ENCODE data around the gene SHB. TPM values are rescaled to one million over a fixed set of nuclear protein-coding genes. Genes with fewer than 3 reads are reported as not detected.
A peak's percentile ranks its signal among the peaks of the same experiment; 100 is the strongest.

Gene SHB
- total and polyA plus RNA-seq, 2 donors (not counting 1 experiment from before 2014, with no cell fraction given) = 9.9 to 13.9 TPM

DNA sequence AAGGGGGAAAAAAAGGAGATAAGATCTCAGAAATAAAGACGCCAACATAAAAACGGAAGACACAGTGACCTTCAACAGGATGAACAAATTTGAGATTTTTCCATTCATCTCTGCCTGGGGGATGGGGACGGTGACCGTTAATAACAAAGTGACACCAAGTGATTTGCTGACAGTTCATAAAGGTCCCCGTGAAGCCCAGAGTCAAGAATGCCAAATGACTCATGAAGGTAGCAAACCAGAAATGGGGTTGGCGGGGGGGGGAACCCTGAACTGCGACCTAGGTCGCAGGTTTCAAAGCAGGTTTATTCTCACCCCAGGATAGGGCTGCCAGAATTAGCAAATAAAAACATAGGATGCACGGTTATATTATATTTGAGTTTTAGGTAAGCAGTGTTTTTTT lies 21.1 kb upstream of the SHB start:
- Histone ChIP-seq H3K27me3 (ENCODE audit: control insufficient read depth, insufficient read depth, low read length) (no peaks in the 10 kb centered on the region), H4K20me1 (ENCODE audit: control insufficient read depth, extremely low read depth, insufficient read depth, low read length) (no peaks in the 10 kb centered on the region), H3K27ac (ENCODE audit: insufficient read depth, low read length) (no peak overlapping the region), H3K4me1 (ENCODE audit: control insufficient read depth, extremely low read depth, insufficient read depth, low read length) (no peaks in the 10 kb centered on the region), H3K4me2 (ENCODE audit: extremely low read depth, insufficient read depth, low read length) (no peak overlapping the region), H3K9ac (ENCODE audit: insufficient read depth, low read length) (no peak overlapping the region), H3K9me3 (ENCODE audit: control insufficient read depth, insufficient read depth, low read depth, low read length) (no peaks in the 10 kb centered on the region), H3K79me2 (ENCODE audit: control insufficient read depth, insufficient read depth, low read length) (no peaks in the 10 kb centered on the region), H3K36me3 (ENCODE audit: control insufficient read depth, insufficient read depth, low read length) (no peaks in the 10 kb centered on the region), H2AFZ (ENCODE audit: low read length) (no peak overlapping the region), H3K4me3 (replicated peaks in 1 of 4; ENCODE audit: control extremely low read depth in 1 of 4, insufficient read depth in 1 of 4, low read depth in 3 of 4, low read length in 4 of 4) (no peak overlapping the region)
- DNase-seq (ENCODE audit: low read depth in 2 of 2) = no peak
- TF ChIP-seq, protein P1, sequence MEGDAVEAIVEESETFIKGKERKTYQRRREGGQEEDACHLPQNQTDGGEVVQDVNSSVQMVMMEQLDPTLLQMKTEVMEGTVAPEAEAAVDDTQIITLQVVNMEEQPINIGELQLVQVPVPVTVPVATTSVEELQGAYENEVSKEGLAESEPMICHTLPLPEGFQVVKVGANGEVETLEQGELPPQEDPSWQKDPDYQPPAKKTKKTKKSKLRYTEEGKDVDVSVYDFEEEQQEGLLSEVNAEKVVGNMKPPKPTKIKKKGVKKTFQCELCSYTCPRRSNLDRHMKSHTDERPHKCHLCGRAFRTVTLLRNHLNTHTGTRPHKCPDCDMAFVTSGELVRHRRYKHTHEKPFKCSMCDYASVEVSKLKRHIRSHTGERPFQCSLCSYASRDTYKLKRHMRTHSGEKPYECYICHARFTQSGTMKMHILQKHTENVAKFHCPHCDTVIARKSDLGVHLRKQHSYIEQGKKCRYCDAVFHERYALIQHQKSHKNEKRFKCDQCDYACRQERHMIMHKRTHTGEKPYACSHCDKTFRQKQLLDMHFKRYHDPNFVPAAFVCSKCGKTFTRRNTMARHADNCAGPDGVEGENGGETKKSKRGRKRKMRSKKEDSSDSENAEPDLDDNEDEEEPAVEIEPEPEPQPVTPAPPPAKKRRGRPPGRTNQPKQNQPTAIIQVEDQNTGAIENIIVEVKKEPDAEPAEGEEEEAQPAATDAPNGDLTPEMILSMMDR (conservative IDR thresholded peaks at IDR 0.05 in 1 of 2, IDR thresholded peaks at IDR 0.05 in 1 of 2; ENCODE audit: low read depth in 1 of 2, low read length in 2 of 2) = no peak
- TF ChIP-seq EZH2 (IDR thresholded peaks at IDR 0.05; ENCODE audit: low read length, missing control alignments) = no peak

DNA sequence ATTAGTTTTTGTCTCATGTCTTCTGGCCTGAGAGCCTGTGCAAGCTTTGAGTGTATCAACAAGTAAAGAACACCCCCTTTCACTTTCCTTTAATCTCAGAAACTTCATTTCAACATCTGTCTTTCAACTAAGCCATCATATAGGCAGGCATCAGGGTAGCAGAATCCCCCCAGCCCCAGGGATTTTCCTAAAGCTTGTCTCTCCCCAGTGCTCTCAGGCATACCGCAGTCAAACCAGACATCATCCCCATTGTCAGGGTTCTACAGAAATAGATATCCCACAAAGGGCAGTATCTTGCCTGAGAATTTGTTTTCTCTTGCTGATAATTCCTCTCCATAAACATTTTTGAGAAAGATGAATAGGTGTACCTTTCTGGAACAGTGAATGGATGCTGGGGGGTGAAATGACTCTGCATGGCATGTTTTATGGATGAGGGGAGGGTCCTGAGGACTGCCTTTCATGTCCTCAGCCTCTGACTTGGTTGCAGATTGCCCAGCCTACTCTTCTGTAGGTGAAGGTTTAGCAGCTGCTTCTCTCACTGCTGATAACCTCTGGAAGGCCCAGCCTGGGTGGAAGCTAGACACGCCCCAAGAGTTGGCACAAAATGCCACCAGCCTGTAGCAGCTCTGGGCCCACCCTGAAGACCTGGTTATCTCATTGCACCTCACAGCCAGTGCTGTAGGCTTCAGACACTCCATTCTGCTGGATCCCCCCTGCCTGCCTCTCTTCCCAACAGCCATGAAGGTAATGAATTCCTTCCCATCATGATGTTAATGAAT lies 20.5 kb upstream of the SHB start:
- no peak for DNase-seq (ENCODE audit: low read depth in 2 of 2)
- H3K9ac ChIP-seq (ENCODE audit: insufficient read depth, low read length) = no peak overlapping the region
- H3K27ac ChIP-seq (ENCODE audit: insufficient read depth, low read length) = no peak overlapping the region
- H3K79me2 ChIP-seq (ENCODE audit: control insufficient read depth, insufficient read depth, low read length) = no peaks in the 10 kb centered on the region
- no peak overlapping the region for H2AFZ ChIP-seq (ENCODE audit: low read length)
- H3K27me3 ChIP-seq (ENCODE audit: control insufficient read depth, insufficient read depth, low read length) = no peaks in the 10 kb centered on the region
- H3K4me3 ChIP-seq (replicated peaks in 1 of 4; ENCODE audit: control extremely low read depth in 1 of 4, insufficient read depth in 1 of 4, low read depth in 3 of 4, low read length in 4 of 4) = no peak overlapping the region
- no peaks in the 10 kb centered on the region for H3K4me1 ChIP-seq (ENCODE audit: control insufficient read depth, extremely low read depth, insufficient read depth, low read length)
- no peaks in the 10 kb centered on the region for H3K9me3 ChIP-seq (ENCODE audit: control insufficient read depth, insufficient read depth, low read depth, low read length)
- no peaks in the 10 kb centered on the region for H3K36me3 ChIP-seq (ENCODE audit: control insufficient read depth, insufficient read depth, low read length)
- no peaks in the 10 kb centered on the region for H4K20me1 ChIP-seq (ENCODE audit: control insufficient read depth, extremely low read depth, insufficient read depth, low read length)
- TF ChIP-seq EZH2 (IDR thresholded peaks at IDR 0.05; ENCODE audit: low read length, missing control alignments) = no peak
- TF ChIP-seq, protein P1 (conservative IDR thresholded peaks at IDR 0.05 in 1 of 2, IDR thresholded peaks at IDR 0.05 in 1 of 2; ENCODE audit: low read depth in 1 of 2, low read length in 2 of 2) = no peak
- H3K4me2 ChIP-seq (ENCODE audit: extremely low read depth, insufficient read depth, low read length) = no peak overlapping the region

DNA sequence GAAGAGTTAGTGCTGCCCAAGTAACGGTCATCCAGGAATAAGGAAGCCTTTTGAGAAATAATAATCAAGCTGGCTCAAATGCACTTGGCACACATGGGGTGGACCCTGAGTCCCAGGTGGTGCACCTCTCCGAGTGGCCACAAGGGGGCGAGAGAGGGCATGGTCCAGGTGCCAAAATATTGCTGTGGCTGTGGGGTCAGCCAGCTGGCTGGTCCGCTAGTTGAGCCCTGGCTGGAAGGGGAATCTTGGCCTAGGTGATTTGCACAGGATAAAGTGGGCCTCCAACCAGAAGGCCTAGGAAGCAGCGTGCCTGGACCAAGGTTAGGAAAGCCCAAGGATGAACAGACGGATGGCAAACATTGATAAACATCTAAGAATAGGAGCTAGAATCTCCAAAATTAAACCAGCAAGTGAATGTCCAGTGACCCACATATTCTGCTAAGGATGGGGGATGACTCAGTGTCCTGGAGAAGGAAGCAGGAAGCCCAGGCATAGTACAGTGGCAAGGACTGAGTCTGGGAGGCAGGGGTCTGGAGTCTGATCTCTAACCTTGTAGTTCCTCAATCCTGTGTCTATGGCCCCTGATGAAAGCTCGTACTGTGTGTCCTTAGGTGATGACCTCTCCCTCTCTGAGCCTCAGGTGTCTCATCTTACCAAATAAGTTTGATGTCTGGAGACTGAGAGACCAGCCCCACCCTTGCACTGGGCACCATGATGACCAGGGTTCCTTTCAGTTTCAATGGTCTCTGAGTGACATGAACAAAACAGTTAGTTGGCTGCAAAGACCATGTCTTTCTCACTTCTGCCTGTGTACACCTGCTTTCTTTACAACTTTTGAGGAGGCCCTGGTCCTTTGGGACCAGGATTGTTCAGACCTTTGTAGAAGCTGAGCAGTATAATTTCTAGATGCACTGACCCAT lies 19.2 kb upstream of the SHB start:
- Histone ChIP-seq H3K4me1 (ENCODE audit: control insufficient read depth, extremely low read depth, insufficient read depth, low read length) (no peaks in the 10 kb centered on the region), H2AFZ (ENCODE audit: low read length) (no peak overlapping the region), H3K27me3 (ENCODE audit: control insufficient read depth, insufficient read depth, low read length) (no peaks in the 10 kb centered on the region), H3K4me3 (replicated peaks in 1 of 4; ENCODE audit: control extremely low read depth in 1 of 4, insufficient read depth in 1 of 4, low read depth in 3 of 4, low read length in 4 of 4) (no peak overlapping the region), H4K20me1 (ENCODE audit: control insufficient read depth, extremely low read depth, insufficient read depth, low read length) (no peaks in the 10 kb centered on the region), H3K79me2 (ENCODE audit: control insufficient read depth, insufficient read depth, low read length) (no peaks in the 10 kb centered on the region), H3K9ac (ENCODE audit: insufficient read depth, low read length) (no peak overlapping the region), H3K36me3 (ENCODE audit: control insufficient read depth, insufficient read depth, low read length) (no peaks in the 10 kb centered on the region), H3K4me2 (ENCODE audit: extremely low read depth, insufficient read depth, low read length) (no peak overlapping the region), H3K9me3 (ENCODE audit: control insufficient read depth, insufficient read depth, low read depth, low read length) (no peaks in the 10 kb centered on the region), H3K27ac (ENCODE audit: insufficient read depth, low read length) (no peak overlapping the region)
- TF ChIP-seq EZH2 (IDR thresholded peaks at IDR 0.05; ENCODE audit: low read length, missing control alignments) = no peak
- TF ChIP-seq, protein P1 (conservative IDR thresholded peaks at IDR 0.05 in 1 of 2, IDR thresholded peaks at IDR 0.05 in 1 of 2; ENCODE audit: low read depth in 1 of 2, low read length in 2 of 2) = peak; percentile 93 to 98
- peak; percentile 29 to 42 for DNase-seq (ENCODE audit: low read depth in 2 of 2)
